Fibroblast of skin of right quadriceps (primary cell): ENCODE measurements around the gene EPHA4.

ENCODE experiments used
- DNase-seq: peaks from one replicate; pipeline ENCODE4 v3.0.0-alpha.2; 2013

EPHA4 gene

DNA sequence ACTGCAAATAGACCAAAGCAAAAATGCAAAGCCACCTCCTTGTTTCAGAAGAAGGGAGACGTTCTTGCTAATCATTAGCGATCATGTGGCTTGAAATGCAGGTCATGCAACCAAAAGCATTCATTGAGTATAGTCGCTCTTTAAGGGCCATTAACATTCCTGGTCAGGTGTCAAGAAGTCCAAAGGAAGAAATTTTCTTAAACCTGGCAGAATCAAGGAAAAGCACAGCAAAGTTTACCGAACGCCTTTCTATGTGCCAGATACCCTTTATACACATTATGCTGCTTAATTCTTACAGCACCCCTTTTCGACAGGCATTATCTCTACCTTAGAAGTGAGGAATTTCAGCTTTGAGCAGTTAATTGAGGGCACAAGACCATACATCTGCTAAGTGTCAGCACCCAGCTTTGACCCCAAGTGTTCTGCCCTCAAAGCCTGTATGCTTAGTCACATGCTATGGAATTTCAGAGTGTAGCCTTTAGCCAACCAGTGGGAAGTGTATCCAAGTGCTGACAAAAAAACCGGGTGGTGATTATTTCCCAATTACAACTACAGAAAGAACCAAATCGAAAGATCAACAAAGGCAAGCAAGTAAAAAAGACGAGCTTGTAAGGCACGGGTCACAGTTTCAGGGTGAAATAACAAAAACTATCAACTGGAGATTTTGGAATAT, 70.8 kb downstream of the EPHA4 start:
- DNase-seq, result peak; percentile 57

DNA sequence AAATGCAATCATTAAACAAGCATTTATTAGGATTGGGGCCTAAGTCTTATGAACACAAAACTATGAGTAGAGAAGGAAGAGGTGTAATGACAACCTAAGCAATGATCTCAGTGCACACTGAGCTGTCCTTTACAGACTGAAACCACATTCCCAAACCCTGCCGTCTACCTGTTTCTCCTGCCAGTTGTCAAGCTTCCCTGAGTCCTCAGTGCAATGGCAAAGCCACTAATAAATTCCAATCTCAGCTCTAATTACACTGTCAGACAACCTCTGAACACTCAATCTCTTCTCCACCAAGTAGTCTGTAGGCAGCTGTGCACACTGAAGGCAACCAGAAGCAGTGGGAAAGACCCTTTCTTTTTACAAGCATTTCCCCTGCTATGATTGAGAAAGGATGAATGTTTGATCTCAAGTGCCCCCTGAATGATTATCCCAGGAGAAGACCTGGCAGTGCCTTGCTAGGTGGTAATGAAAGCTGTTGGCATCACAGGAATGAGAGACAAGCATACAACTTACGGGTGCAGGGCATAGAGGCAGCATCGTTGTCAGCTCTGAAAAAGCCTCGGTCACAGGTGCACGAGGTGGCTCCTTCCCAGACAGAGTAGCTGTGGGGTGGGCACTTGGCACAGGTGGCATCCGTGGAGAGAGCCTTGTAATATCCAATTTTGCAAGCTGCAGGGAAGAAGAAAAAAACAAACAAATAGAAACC, 71.4 kb downstream of the EPHA4 start:
- DNase-seq, result no peak

DNA sequence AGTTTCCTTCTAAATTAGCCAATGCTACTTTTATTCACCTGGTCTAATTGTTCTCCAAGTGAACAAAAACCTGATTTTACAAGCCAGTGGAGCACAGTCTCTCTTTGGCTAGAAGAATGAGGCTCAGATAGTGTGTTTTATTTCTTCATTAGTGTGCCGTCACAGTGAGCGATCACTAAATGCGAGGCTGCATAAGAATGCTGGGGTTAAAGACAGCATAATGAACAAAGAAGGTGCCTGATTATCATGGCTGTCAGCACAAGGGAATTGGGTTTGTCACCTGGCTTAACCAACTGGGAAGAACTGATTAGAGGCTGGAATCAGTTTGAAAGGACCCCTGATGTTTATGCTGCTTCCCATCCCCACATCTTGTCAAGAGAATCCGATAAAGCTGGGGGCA, 76.4 kb downstream of the EPHA4 start:
- DNase-seq, result no peak

DNA sequence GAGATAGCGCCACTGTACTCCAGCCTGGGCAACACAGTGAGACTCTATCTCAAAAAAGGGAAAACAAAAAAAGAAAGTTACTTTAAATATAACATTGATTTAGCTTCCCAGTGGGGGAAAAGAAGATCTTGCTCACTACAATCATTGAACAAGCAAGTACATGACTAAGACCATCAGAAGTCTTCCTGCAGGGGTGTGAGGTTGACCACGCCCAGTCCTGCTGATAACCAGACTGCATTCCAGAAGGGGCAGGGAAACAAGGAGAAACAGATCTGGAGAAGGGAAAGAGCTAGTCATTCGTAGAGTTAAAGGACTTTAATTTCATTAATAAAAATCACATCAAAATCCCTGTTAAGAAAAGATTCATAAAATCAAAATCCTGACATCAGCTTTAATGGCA, 77.5 kb downstream of the EPHA4 start:
- DNase-seq, result no peak

DNA sequence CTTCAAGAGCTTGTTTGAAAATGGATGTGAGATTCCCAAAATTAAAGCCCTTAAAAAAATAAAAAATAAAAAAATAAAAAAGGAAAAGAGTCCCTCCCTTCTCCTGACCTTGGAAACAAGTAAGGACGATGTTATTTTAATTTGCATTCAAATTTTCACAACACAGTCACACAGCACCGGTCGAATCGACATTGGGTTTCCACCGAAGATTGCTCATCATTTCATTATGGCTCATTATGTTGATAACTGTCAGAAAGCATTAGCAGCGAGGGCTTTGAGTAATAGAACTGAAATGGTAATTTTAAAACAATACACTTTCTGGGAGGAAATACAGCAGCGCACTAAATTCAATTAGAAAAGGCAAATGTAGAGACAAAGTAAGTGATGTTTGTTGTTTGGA, 78.7 kb downstream of the EPHA4 start:
- no peak for DNase-seq

DNA sequence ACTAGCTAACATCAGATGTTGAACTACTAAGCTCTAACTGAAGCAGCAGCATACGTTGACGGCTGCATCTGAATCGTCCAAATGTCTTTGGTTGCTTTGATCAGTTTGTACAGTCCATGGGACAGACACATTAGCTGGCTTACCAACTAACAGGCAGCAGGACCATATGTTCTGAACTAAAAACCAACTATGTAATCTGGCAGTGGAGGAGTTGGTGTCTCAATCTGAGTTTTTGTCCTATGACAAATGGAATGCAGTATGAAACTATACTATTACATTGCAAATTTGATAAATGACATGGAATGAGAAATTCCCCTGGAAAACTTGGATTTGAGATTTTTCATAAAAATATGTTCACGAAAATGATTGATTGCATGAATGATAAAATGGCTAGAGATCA, 79.5 kb downstream of the EPHA4 start:
- DNase-seq, result peak; percentile 29

DNA sequence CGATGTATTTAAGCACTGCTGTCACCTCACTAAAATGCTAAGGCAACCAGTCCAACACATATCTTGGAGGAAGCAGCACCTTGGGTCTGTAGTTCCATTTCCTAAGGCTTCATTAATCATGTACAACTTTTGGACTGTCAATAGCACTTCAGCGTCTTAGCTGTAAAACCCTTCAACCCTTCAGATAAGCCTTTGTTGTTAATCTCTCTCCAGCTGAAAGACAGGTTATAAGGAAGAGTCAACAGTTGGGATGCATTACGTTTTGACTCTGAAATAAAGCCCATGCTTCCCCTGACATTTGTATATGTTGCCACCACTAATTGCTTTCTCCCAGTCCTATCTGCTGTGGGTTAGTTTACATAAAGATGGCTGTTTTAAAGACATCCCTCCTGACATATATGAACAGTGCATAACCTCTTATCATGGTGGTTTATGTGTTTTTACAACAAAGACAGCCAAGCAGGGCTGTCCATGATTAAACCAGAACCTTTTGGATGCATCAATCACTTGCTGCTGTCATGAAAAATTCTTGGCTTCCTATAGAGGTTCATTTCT, 81.5 kb downstream of the EPHA4 start:
- no peak for DNase-seq

DNA sequence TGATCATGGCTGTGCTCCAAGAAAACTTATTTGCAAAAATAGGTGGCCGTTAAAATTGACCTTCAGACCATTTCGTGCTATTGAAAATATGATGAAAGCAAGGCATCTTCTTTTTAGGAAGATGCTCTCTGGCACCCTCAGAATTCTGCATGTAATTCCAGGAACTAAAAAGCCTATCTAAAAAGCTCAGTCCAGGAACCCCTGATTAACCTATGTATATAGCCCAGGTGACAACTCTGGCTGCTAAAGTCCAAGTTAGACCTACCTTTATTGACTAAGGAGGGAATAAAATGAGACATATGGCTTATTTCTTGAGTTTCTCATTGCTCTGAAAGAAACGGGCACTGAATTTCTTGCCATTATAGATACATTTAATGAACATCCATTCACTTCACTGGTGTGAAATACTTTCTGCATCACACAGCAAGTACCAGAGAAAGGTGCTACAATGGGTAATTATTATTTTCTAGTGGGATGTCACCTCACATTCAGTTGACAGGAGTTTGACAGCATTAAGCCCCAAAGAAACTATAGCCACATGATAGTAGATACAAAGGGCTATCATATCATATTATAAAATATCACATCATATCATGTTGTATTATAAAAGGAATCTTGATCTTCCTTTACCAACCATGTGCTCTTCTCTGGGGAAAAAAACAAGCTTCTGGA, 83.8 kb downstream of the EPHA4 start:
- no peak for DNase-seq

DNA sequence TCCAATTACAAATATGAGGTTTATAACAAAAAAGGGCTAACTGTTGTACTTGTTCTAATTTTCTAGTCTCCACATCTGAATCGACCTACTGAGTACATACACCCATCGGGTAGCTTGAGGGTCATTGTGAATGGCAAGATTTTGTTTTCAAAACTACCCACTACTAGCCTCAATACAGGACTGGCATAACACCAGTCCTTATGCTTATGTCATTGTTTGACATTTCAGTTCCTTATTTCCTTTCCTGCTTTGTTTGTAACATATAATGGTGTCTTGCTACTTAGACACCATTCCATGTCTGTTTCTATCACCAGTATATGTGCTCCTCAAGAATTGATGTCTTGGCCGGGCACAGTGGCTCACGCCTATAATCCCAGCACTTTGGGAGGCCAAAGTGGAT, 86.0 kb downstream of the EPHA4 start:
- no peak for DNase-seq

DNA sequence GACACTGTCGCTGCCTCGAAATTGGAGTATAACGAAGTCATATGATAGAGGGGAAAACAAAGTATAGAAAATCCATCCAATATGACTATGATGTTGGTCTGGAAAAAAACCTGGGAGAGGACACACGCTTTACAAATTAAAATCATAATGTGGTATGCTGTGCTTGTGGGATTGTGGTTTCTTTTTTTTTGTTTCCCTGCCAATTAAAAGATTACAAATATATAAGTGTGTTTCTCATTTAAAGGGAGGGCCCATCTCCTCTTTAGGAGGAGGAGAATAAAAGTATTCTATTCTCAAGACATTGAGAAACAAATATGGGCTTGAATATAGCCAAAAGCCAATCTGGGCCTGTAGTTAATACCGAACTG, 86.6 kb downstream of the EPHA4 start:
- peak; percentile 66 for DNase-seq

DNA sequence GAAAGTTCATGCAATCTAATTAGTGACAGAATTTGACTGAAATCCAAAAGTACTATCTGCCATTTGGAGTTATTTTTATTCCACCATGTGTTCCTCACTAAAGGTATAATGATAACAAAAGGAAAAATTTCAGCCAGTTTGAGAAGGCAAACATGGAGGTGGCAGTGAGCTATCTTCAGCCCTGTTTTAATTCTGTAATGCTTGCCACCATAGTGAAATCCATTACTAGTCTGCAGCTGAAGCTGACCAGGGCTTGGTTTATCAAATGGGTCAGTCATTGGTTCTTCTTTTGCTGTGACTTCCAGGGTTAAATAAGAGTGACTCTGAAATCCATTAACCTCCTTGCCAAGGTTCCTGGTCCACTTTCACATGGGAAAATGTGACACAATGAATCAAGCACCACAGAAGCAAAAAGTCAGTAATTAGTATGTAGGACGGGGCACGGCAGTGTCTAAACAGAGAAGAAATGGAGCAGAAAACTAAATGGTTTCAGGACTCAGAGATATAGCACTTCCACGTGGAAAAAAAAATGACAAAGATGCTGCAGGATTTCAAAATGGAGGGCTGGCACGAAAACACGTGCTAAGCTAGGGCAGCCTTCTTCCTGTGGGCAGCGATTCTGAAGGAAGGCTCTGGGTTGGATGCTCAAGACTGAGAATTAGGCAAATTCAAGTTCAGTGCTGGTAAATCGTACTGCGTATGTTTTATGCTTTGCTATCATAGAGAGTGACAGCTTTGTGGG, 87.2 kb downstream of the EPHA4 start:
- DNase-seq, result no peak

DNA sequence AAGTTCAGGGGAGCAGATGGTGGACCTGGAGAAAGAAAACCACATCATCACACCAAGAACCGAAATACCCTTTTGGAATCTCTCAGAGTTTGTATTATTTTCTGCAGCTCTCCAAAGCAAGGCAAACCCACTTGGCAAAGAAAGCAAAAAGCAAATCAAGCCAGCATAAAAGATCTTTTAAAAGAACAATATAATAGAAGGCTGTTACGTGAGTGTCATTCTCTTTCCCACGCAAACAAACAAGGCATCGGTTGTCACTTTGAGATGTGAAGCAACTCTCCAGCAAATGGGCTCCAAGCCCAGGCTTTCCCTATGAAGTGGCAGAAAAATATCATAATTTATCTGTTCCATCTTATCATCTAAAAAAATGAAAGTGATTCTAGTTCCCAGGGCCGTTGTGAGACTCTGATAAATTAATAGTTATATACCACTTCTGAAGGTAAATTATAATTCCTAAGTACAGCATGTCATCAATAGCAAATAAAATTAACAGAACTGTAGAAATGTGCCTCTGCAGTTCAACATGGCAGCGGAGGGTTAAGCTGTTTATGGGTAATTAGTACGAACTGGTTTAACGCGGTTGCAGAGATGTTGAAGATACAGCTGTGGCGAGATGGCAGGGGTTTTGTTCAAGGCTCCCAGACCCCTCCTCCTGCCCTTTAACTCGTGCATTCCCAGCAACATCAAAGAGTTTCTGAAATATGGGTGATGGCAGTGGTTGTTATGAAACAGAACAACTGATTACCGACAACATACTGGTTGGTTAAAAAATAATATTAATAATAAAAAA, 89.2 kb downstream of the EPHA4 start:
- DNase-seq, result no peak

DNA sequence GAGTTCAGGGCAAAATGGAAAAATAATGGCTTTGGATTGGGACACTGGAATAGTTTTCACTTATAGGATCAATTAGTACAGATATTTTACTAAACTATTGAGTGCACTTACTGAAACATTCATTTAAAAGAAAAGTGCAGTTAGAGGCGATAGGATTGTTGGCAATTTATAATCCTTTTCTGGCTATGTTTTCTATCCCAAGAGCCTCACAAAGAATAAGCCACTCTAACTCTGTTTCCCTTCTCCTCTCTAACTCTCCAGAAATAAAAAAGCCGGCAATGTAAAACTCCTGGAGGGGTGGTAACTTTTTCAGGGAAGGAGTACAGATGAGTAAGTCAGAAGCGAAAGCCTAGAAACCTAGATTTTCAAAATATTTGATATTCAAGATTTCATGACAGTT, 91.3 kb downstream of the EPHA4 start:
- DNase-seq, result no peak

DNA sequence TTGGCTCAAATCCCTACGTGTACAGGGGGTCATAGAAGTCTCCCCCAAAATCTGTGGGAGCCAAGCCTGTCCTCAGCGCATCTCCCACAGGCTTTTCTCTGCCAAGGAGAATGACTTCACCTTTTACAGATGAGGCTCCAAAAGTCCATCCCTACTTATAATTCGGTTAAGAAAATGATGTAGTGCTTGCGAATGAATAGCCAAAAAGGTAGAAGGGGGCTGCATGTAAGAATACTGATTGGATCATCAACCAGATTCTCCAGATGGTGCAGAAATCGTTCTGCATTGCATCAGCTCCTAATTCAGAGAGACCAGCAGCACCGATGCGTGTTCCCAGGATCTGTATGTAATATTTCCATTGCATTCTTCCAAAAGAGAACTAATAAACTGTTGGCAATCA, 91.9 kb downstream of the EPHA4 start:
- DNase-seq, result peak; percentile 50

DNA sequence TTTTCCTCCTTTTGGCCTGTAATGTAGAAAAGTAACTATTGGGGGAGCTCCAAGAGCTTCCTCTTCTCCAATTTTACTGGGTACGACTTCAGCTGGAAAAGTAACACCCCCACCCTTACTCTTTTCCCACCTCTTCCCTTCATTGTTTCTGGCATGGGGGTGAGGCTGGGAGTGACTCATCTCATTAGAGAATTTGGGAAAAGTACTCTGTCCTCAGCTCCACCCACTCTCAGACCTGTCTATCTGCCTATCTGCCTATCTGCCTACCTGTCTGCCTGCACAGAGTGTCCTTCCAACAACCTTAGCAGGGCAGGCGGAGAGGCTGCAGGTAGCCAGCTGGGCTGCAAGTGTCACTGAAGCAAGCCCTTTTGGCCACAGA, 93.6 kb downstream of the EPHA4 start:
- DNase-seq, result no peak

DNA sequence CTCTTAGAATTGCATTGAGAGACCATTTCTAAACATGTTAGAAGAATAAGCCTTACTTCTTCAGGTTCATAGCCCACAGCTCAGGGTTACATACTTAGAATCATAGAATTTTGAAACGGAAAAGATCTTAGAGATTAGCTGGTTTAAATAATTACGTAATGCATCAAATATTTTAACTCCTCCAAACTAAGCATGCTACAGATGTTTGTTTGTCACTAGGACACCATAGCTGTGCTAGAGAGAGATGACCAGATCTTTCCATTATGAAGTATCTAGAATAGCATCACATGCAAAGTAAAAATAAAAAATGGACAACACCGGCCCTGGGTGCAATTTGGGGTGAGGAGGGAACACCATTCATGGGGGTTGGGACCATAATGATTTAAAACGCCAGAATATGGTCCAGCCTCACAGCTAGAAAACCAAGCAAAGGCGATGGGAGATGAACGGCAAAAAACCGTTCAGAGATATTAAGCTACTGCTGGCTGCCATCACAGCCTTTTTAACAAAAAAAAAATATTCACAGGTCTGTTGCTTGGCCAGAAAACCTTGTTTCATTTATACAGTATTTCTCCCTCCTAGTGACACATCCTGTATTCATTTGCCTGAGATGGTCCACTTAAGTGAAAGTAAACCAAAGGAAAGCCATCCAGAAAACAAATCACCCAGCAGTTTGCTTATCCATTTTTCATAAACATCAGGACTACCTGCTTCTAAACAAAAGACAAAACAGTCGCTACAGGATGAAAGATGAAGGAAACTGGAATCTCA, 94.2 kb downstream of the EPHA4 start:
- DNase-seq, result peak; percentile 23

DNA sequence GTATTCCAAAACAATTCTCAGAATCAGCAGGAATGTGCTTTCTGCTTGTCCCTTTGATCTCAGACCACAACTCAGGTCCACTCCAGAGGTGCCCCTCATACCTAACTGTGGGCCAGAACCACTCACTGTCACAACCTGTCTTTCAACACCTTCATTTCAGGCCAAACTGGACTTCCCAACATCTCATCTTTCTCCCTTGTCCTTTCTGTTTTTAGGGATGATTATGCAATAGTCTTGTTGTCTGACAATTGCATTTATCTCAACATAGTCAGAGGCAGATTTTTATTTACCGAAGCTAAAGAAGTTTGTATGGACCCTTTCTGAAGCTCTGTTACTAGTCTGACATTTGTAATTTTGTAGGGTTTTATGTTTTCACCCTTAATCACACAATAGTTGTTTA, 95.9 kb downstream of the EPHA4 start:
- no peak for DNase-seq

DNA sequence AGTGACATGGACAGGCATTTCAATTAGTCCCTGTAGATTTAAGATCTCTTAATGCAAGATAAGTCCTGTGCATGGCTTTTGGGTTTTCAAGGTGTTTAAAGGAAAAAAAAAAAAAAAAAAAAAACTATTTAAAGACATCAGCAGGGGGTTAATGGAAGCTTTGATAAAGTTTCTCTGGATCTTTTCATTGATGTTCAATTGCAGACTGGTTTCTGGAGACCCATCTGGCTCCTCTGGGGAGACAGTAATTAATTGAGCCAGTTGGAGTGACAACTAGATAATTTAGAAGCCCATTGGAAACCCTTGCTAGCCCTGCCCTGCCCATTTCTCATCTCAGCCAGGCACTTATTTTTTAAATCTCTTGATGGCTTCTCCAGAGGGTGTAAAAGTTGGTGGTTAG, 98.7 kb downstream of the EPHA4 start:
- DNase-seq, result no peak

DNA sequence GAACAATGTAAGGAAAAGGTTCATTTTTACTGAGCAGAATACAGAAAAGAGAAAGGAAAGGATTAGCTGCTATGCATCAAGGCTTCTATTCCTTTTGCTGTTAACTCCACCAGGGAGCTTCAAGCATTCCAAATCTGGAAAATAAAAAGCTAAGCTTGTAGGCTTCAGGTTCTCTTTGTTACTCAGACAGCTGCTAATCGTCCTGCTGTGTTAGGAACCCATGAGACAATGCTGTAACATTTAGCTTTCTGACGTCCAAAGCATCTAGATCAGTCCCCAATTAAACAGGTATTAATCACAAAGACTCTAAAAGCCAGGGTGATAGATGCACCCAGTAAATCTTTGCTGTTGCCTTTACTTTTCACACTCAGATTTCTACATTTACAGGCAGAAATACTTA, 103.8 kb downstream of the EPHA4 start:
- no peak for DNase-seq

DNA sequence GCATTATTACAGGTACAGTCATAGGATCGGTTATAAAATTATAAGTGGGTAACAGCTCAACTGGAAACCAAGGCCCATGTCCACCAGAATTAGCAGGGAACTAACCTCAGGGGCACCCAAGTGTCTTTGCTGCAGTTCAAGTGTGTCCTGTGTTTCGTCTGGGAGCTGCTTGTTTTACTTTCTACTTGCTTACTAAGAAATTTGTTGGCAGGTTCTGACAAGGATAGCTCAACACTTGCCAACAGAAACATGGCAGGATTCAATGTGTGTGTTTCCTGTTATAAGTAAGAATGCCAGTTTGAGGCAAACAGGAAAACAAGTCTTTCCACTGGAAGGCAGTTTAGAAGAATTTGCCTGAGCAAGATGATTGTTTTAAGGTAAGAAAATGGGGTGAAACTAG, 104.5 kb downstream of the EPHA4 start:
- no peak for DNase-seq

DNA sequence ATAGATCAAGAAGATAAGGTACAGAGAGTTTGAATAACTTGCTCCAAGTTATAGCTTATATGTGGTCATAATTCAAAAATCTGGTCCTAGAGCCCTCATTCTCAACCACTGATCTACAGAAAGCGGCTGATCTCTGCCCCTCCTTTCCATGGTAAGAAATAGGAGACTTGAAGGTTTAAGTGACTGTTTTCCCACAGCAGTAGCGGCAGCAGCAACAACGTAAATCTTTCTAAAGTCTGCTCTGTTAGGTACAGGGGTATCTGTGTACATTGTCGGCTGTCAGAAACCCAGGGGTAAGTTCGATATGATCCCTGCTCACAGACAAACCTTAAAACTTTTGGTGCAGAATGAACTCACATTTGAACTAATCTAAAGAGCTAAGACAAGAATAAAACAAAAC, 105.4 kb downstream of the EPHA4 start:
- DNase-seq, result no peak

DNA sequence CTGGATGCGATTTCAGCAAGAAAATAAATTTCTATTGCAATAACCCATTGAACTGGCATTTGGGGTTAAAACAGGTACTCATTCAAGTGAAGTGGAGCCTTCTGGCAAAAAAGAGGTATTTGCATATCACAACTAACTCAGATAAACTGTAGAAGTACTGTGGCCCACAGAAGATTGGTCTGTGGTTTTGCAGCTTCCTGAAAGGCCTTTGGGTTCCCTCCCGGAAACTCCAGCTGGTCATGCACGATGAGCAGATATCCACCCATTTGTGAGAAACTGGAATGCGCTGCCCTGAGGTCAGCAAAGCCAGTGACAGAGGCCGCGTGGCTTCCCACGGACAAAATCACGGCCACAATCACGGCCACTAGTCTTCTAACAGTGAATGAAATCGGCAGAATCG, 106.3 kb downstream of the EPHA4 start:
- no peak for DNase-seq
